NK-92 treated with Interleukin-12 subunit alpha and Interleukin-12 subunit beta, amount 100 ng/mL, for 24 hours (cell line): ENCODE data around the gene TSHR.
"Not testable (repeated sequence)": the region's sequence is repeated elsewhere in the genome, so short reads cannot be mapped to it uniquely, and the experiment has no call there.

ENCODE experiments used
- DNase-seq: peaks from one replicate; lab custom pipeline; 2025; lab: John Stamatoyannopoulos, UW

Gene TSHR

DNA sequence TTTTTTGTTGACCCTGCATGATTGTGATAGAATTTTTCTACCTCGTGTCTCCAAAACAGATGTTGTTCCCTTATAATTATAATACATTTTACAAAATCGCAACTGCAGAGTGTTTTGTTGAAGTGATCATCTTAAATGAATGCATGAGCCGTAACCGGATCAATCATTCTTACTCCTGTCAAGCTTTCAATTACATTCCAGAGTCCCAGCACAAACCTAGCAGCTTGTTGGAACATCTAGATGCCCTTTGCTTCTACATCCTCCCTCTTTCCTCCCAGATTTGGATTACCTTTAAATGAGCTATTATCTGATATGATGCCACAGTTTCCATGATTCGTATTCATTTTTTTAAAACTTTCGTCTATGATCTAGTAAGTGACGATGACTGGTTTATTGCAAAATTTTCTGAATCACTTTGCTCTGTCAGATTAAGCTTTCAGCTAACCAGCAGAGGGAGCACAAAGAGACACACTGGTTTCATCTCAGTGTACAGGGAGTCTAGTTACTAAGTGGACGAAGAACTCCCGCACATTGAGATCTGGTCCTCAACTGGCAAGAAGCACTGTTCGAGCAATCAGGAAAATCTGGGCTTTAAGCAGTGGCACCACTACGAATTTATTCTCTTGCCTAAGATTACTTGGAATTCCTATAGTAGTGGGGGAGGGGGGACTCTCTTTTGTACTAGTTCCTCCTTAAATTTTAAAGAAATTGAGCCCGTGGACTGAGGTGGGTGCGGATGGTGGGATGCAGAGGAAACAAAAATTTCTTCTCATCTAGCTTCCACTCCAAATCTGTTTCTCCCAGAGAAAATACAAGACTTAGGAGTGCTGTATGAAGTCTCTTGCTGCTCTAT lies 40.9 kb downstream of the TSHR start:
- DNase-seq: peak; percentile 7

DNA sequence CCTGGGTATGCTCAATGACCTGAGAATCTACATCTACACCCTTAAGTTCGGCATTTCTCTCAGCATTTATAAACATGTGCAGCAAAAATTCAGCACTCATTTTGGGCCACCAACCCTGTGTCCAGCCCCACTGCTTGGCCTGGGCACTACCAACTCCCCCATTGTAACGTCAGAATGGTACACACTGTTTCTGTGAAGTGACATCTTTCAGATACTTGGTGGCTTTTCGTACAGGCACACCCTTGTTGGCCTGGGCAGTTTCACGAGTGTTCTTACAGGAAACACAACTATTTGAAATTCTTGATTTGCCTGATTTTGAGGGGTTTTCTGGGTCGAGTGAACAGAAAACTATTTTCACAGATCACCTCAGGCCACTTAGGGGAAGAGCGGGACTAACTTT lies 46.0 kb downstream of the TSHR start:
- DNase-seq: no peak

DNA sequence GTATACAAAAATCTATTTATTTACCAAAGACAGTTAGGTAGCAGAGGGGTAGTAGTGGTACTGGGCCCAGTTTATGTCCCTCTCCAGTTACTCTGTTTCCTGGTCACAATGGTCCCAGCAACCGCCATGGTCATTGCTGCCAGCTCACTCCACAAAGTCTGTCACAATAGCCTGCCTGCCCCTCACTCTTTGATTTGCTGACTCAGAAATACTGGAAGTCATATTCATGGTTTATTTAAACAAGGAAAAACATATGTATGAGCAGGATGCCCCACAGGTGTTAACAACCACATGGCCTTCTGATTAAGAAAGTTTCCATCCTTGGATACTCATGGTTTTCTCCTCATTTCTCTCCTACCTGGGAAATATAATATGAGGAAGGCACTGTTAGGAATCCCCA lies 49.2 kb downstream of the TSHR start:
- DNase-seq: no peak

DNA sequence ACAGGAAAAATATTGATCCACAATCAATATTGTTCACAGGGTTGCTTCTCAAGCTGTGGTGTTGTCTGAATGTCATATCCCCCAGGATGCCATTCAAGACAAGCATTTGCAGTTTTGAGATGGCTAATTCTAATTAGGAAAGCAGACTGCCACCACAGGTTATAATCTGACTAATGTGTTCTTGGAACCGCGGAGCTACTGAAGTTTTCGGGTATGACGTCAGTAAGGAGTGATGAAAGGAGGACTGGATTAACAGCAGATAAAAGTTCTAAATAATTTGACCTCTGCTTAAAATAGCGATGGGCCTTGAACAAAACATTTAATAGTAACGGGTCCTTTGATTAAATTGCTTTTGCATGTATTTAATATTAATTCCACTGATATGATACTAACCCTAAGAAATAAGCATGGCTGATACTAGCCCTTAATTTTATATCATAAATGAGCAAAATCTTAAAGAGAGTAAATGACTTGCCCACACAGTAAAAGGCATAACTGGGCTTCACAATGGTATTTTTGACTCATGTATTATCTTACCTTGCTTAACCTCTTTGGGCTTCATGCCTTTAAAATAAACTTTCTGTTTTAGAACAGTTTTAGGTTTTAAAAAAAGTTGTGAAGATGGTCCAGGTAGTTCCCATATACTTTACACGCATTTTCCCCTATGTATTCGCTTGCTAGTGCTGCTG lies 50.3 kb downstream of the TSHR start:
- DNase-seq: no peak

DNA sequence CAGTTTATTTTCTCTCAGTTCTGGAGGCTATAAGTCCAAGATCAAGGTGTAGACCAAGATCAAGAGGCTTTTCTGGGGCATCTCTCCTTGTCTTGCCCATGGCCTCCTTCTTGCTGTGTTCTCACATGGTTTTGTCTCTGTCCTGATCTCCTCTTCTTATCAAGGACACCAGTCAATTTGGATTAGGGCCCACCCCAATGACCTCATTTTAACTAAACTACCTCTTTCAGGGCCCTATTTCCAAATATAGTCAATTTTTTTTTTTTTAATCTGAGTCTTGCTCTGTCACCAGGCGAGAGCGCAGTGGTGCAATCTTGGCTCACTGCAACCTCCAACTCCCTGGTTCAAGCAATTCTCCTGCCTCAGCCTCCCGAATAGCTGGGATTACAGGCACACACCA lies 50.8 kb downstream of the TSHR start:
- no peak for DNase-seq

DNA sequence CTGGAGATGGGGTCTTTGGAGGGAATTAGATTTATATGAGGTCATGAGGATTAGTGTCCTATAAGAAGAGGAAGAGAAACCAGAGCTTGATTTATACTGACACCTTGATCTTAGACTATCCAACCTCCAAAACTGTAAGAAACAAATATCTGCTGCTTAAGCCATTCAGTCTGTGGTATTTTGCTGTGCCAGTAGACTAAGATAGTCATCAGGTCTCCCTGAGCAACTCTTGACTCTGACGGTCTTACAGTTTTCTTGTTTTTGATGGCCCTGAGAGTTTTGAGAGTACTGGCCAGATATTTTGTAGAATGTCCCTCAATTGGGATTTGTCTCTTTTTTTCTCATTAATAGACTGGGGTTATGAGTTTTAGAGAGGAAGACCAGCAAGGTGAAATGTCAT lies 51.7 kb downstream of the TSHR start:
- no peak for DNase-seq

GRCh38 chr14:81009346-81009745 lies 53.9 kb downstream of the TSHR start:
- DNase-seq: no peak

- DNase-seq: no peak
These were observed 62.8 kb downstream of the TSHR start for GRCh38 chr14:81018251-81018650.

GRCh38 chr14:81018684-81019083 lies 63.3 kb downstream of the TSHR start:
- no peak for DNase-seq

- DNase-seq: not testable (repeated sequence)
These were observed 63.7 kb downstream of the TSHR start for GRCh38 chr14:81019113-81019512.

- no peak for DNase-seq
These were observed 67.8 kb downstream of the TSHR start for GRCh38 chr14:81023095-81023710.

DNA sequence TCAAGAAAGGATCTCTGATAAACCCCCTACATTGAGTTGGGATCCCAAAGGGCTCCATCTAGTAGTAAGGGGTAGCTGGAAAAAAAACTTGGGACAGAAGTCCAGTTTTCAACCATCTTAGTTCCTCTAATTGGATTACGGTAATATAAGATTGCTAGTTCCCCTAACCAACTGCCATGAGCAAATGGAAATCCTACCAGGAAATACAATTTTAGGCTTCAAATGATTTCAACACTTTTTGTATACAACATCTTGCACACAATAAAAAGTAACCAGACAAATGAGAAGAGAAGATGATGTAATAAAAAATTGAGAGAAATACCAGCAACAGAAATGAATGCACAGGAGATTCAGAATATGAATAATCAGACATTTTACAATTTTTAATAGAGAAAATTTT lies 73.0 kb downstream of the TSHR start:
- no peak for DNase-seq

DNA sequence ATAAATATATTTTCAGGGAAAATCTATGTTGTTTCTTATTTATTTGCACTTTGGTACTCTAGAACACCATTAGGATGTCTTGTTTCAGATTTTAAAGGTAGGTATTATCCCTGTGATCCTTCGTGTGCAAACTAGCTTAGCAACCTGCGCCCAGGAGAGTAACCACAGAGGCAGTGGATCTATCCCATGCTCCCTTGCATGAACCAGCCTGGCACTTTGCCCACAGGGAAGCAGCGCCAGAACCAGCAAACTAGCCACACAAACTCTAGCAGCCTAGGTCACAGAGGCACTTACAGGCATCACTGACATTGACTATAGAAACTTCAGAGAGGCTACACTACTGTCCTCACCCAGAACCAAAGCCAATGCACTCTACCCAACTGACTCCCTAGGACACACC lies 76.1 kb downstream of the TSHR start:
- DNase-seq: no peak

DNA sequence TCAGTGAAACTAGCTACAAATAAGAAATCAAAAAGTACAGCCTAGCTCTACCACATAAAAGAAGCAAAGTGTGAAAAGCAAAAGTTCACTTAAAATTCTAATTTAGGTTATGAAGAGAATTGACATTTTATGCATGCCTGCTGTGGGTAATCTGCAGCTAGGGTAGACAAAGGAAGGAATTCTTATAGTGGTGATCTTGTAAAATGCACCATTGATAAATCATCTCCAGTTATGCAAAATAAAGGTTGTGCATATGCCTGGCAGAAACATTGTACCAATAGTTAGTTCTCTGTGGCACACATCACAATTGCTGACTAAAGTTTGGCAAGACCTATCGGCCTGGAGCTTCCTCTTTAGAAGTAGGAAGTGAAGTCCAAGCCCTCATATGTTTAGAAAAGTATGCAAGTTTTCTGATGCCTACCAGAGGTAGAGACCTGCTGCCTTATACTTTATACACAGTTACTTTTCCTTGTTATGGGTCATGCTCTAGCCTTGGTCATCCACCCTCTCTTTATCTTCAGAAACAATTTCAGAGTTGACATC lies 78.3 kb downstream of the TSHR start:
- DNase-seq: no peak

DNA sequence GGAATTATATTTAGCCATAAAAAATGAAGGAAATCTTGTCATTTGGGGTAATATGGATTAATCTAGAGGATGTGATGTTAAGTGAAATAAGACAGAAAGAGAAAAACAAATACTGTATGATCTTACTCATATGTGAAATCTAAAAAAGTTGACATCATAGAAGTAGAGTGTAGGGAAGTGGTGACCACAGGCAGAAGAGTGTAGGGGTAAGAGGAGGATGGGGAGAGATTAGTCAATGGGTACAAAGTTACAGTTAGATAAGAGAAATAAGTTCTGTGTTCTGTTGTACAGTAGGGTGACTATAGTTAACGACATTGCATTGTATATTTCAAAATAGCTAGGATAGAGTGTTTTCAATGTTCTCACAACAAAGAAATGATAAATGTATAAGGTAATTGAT lies 87.0 kb downstream of the TSHR start:
- DNase-seq: no peak

- DNase-seq: no peak
These were observed 96.1 kb downstream of the TSHR start for GRCh38 chr14:81051547-81051946.

DNA sequence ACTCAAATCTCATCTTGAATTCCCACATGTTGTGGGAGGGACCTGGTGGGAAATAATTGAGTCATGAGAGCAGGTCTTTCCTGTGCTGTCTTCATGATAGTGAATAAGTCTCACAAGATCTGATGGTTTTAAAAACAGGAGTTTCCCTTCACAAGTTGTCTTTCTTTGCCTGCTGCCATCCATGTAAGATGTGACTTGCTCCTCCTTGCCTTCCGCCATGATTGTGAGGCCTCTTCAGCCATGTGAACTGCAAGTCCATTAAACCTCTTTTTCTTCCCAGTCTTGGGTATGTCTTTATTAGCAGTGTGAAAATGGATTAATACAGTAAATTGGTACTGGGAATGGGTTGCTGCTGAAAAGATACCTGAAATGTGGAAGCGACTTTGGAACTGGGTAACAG lies 98.6 kb downstream of the TSHR start:
- not testable (repeated sequence) for DNase-seq

- DNase-seq: no peak
These were observed 100.5 kb downstream of the TSHR start for GRCh38 chr14:81055971-81056370.

DNA sequence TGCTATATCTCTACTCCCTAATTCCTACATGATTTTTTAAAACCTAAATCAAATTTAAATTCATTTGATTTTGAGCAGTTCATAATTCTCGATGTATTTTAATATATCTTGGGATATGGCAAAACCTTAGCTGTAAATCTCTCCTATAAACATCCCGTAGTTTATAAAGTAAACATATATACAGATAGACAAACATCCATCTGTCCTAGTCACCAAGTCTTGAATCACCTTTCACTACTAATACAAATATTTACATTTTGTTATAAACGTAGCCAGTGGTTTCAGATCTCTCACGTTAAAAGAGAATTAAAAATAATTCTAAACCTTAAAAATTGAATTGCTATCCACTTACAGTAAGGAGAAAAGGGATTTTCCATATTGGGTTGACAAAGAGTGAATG lies 107.0 kb downstream of the TSHR start:
- DNase-seq: no peak

DNA sequence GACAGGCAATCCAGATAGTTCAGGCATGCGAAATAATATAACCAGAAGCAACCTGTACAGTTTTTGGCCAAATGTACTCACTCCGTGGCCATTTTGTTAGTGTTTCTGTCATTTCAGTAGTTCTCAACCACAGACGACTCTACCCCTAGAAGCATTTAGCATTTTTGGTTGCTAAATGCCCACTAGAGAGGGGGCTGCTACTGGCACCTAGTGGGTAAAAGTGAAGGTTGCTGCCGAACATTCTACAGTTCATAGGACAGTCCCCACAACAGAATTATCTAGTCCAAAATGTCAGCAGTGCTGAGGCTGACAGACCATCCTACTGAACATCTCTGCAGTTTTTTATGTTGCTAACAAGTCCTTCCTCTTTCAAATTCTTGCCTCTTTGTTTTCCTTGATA lies 107.4 kb downstream of the TSHR start:
- DNase-seq: peak; percentile 1

- DNase-seq: no peak
These were observed 111.3 kb downstream of the TSHR start for GRCh38 chr14:81066672-81067071.

DNA sequence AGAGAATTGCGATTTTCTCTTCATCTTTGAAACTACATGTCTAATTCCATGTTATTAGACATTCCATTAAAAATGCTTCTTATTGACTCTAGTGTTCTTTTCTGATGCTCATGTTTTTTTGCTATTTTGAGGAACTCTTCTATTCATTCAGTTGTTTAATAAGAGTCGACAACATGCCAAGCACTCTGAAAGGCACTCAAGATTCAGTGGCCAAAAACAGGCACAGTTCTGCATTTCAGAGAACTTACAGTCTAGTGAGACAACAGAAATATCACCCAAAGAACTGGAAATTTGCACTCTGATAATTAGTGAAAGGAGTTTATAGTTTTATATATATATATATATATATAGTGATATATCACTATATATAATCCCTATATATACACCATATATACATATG lies 111.7 kb downstream of the TSHR start:
- no peak for DNase-seq
